RWPE2 (cell line): ENCODE results near the gene GNG4.

Experiments
- ATAC-seq: fragments of 200-7000 bp; cut with Tn5 transposase; 3 replicates; pipeline ENCODE4 v1.9.1; 2021; ENCODE audit warnings: low read depth
- DNase-seq: peaks from one replicate; pipeline ENCODE4 v3.0.0-alpha.2; 2020; ENCODE audit warnings: low spot score
- H3K27ac ChIP-seq: fragments of 450-650 bp; 2 replicates; pipeline ENCODE4 v1.5.1; 2017; ENCODE audit warnings: mild to moderate bottlenecking; ENCODE audit not compliant: poor library complexity, severe bottlenecking
- H3K27me3 ChIP-seq: fragments of 250-450 bp; sonication (Bioruptor Pico); 2 replicates; pipeline ENCODE4 v1.5.1; 2021; ENCODE audit warnings: mild to moderate bottlenecking, moderate library complexity; ENCODE audit not compliant: insufficient read depth, poor library complexity, severe bottlenecking
- H3K36me3 ChIP-seq: fragments of 250-450 bp; sonication (Bioruptor Pico); 2 replicates; pipeline ENCODE4 v1.5.1; 2020; ENCODE audit warnings: low read depth, mild to moderate bottlenecking, moderate library complexity
- H3K4me1 ChIP-seq: fragments of 250-450 bp; sonication (Bioruptor Pico); 2 replicates; pipeline ENCODE4 v1.5.1; 2021; ENCODE audit warnings: mild to moderate bottlenecking, moderate library complexity; ENCODE audit not compliant: insufficient read depth, poor library complexity, severe bottlenecking
- H3K4me3 ChIP-seq: fragments of 250-450 bp; sonication (Bioruptor Pico); 2 replicates; pipeline ENCODE4 v1.5.1; 2021; ENCODE audit warnings: mild to moderate bottlenecking, moderate library complexity; ENCODE audit not compliant: severe bottlenecking
- H3K9me3 ChIP-seq: fragments of 250-450 bp; sonication (Bioruptor Pico); 2 replicates; pipeline ENCODE4 v1.5.1; 2021; ENCODE audit warnings: mild to moderate bottlenecking, moderate library complexity; ENCODE audit not compliant: severe bottlenecking
- CTCF ChIP-seq: fragments of 450-650 bp; IDR thresholded peaks from one replicate; pipeline ENCODE4 v1.5.1; 2017; ENCODE audit warnings: mild to moderate bottlenecking, moderate library complexity; ENCODE audit not compliant: poor library complexity, severe bottlenecking

Gene GNG4

DNA sequence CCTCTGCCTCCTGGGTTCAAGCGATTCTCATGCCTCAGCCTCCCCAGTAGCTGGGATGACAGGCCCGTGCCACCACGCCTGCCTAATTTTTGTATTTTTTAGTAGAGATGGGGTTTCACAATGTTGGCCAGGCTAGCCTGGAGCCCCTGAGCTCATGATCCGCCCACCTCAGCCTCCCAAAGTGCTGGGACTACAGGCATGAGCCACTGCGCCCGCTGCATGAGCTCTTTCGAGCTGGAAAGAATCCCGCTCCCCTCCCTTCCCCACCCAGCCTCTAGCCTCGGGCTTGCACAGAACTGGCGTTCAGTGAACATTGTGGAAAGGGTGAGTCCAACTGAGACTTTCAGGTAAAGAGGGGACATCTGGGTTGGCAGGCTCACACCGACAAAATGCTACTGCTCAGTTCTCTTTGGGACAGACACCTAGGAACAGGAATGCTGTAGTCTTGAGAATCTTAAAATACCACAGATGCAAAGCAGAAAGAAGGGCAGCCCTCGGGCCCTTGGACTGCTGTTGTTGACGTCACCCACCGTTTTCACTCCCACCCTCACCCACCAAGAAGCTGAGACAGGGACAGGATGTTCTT lies 9.7 kb upstream of the GNG4 start:
- ATAC-seq (no peak), DNase-seq (no peak)
- H3K27me3 ChIP-seq: no peaks in the 10 kb centered on the region
- no peaks in the 10 kb centered on the region for H3K9me3 ChIP-seq
- no peak for TF ChIP-seq CTCF
- no peak overlapping the region for H3K27ac ChIP-seq
- no peaks in the 10 kb centered on the region for H3K36me3 ChIP-seq
- no peaks in the 10 kb centered on the region for H3K4me1 ChIP-seq
- no peak overlapping the region for H3K4me3 ChIP-seq

GRCh38 chr1:235657747-235658526 lies 8.4 kb upstream of the GNG4 start:
- no peaks in the 10 kb centered on the region for H3K36me3 ChIP-seq
- DNase-seq (no peak), ATAC-seq (no peak)
- H3K9me3 ChIP-seq: no peaks in the 10 kb centered on the region
- no peak overlapping the region for H3K4me3 ChIP-seq
- H3K27ac ChIP-seq: no peak overlapping the region
- no peaks in the 10 kb centered on the region for H3K27me3 ChIP-seq
- TF ChIP-seq CTCF: no peak
- no peaks in the 10 kb centered on the region for H3K4me1 ChIP-seq

DNA sequence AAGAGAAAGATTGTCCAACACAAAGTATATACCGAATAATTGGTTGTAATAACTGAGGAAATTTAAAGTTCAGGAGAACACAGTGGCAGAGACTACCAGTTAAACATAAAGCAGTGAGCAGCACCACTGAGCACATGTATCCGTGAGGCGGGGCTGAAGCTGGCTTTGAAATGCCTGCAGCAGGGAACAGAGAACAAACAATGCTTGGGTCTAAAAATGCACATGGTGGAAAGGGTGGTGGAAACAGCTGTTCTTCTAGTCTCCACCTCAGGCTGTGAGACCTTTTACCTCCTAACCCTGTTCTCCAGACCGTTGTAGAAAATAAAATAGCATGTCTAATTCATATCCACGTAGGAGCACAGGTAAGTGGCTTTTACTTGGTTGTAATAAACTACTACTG lies 7.7 kb upstream of the GNG4 start:
- Histone ChIP-seq H3K4me1 (no peaks in the 10 kb centered on the region), H3K27ac (no peak overlapping the region), H3K9me3 (no peaks in the 10 kb centered on the region), H3K27me3 (no peaks in the 10 kb centered on the region), H3K4me3 (no peak overlapping the region), H3K36me3 (no peaks in the 10 kb centered on the region)
- no peak for TF ChIP-seq CTCF
- ATAC-seq: no peak
- DNase-seq: no peak

- TF ChIP-seq CTCF: no peak
Observed at GRCh38 chr1:235652364-235652763, 2.8 kb upstream of the GNG4 start.

More at GRCh38 chr1:235652364-235652763, 2.8 kb upstream of the GNG4 start:
- H3K4me3 ChIP-seq: no peak overlapping the region
- H3K9me3 ChIP-seq: no peaks in the 10 kb centered on the region
- ATAC-seq (no peak), DNase-seq (no peak)
- no peaks in the 10 kb centered on the region for H3K4me1 ChIP-seq
- H3K27ac ChIP-seq: no peak overlapping the region
- H3K27me3 ChIP-seq: peaks cover 19% of the 10 kb centered on the region
- H3K36me3 ChIP-seq: no peaks in the 10 kb centered on the region
